GM12872 (cell line): ENCODE results near the gene HNRNPA2B1.

Experiments used
- CTCF ChIP-seq: IDR thresholded peaks from 3 replicates; pipeline ENCODE4 v1.5.1; 2011; ENCODE audit warnings: low read depth, mild to moderate bottlenecking, low read length, moderate library complexity; ENCODE audit not compliant: insufficient read depth

HNRNPA2B1 gene

GRCh38 chr7:26190417-26190869 lies 10.1 kb downstream of the HNRNPA2B1 start:
- TF ChIP-seq CTCF, result no peak

GRCh38 chr7:26189697-26190096 lies 10.8 kb downstream of the HNRNPA2B1 start:
- no peak for TF ChIP-seq CTCF

- TF ChIP-seq CTCF, result no peak
These were observed 11.5 kb downstream of the HNRNPA2B1 start for GRCh38 chr7:26188957-26189541.

- TF ChIP-seq CTCF, result no peak
These were observed 12.2 kb downstream of the HNRNPA2B1 start for GRCh38 chr7:26188206-26188956.

- no peak for TF ChIP-seq CTCF
These were observed 13.0 kb downstream of the HNRNPA2B1 start for GRCh38 chr7:26187380-26188205.

- no peak for TF ChIP-seq CTCF
These were observed 13.9 kb downstream of the HNRNPA2B1 start for GRCh38 chr7:26186364-26187311.
